ENCODE data around the gene AGBL1.

DNA sequence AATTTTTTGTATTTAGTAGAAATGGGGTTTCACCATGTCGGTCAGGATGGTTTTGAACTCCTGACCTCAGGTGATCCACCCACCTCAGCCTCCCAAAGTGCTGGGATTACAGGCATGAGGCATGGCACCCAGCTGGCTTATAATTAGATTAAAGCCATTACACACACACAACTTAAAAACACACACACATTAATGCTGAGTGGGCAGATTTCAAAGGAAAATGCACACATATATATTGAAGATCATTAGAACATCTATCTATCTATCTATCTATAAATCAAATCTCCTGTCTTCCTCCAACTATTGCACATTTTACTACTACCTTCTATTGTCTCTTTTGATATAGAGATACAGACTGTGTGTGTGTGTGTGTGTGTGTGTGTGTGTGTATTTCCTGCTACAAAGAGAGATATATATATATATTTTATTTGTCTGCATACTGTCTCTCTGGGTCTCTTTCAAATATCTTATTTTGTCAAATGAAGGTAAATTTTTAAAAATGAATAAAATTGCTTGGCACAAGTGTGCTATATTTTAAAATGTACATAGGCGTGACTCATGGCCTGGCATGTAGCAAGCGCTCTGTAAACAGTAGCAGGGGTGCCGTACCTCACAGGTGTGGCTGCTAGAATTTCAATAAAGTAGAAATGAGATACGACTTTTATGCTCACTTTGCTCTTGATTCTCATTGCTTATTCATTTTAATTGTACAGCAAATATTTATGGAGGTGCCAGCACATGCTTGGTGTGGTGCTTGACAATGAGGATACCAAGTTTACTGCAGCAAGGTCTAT lies 655.8 kb downstream of the AGBL1 start:
- TF ChIP-seq, protein P1, sequence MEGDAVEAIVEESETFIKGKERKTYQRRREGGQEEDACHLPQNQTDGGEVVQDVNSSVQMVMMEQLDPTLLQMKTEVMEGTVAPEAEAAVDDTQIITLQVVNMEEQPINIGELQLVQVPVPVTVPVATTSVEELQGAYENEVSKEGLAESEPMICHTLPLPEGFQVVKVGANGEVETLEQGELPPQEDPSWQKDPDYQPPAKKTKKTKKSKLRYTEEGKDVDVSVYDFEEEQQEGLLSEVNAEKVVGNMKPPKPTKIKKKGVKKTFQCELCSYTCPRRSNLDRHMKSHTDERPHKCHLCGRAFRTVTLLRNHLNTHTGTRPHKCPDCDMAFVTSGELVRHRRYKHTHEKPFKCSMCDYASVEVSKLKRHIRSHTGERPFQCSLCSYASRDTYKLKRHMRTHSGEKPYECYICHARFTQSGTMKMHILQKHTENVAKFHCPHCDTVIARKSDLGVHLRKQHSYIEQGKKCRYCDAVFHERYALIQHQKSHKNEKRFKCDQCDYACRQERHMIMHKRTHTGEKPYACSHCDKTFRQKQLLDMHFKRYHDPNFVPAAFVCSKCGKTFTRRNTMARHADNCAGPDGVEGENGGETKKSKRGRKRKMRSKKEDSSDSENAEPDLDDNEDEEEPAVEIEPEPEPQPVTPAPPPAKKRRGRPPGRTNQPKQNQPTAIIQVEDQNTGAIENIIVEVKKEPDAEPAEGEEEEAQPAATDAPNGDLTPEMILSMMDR (IDR thresholded peaks at IDR 0.05): no peak
- no peak for TF ChIP-seq EZH2 (IDR thresholded peaks at IDR 0.05; ENCODE audit: borderline replicate concordance, insufficient read depth, low read depth, low read length, poor library complexity, severe bottlenecking)

Data from B cell (primary cell).